Measurements from ENCODE around the gene KLHL36.
A peak's percentile ranks its signal among the peaks of the same experiment; 100 is the strongest.
"Not testable (repeated sequence)": the region's sequence is repeated elsewhere in the genome, so short reads cannot be mapped to it uniquely, and the experiment has no call there.

KLHL36 gene

GRCh38 chr16:84614968-84615813 lies 33.1 kb upstream of the KLHL36 start:
- H3K4me3 ChIP-seq (replicated peaks; ENCODE audit: low read depth, low read length): peak overlapping the region; percentile 74
- no peak for DNase-seq (ENCODE audit: extremely low read depth, low read depth)
- no peak for TF ChIP-seq CTCF (IDR thresholded peaks at IDR 0.05; ENCODE audit: low read depth, low read length, missing control alignments)

- DNase-seq (ENCODE audit: extremely low read depth, low read depth): no peak
- no peak for TF ChIP-seq CTCF (IDR thresholded peaks at IDR 0.05; ENCODE audit: low read depth, low read length, missing control alignments)
- peak overlapping the region; percentile 74 for H3K4me3 ChIP-seq (replicated peaks; ENCODE audit: low read depth, low read length)
These were observed 31.8 kb upstream of the KLHL36 start for GRCh38 chr16:84616515-84616914.

- no peak for TF ChIP-seq CTCF (IDR thresholded peaks at IDR 0.05; ENCODE audit: low read depth, low read length, missing control alignments)
- no peak for DNase-seq (ENCODE audit: extremely low read depth, low read depth)
- peak overlapping the region; percentile 74 for H3K4me3 ChIP-seq (replicated peaks; ENCODE audit: low read depth, low read length)
These were observed 31.1 kb upstream of the KLHL36 start for GRCh38 chr16:84617041-84617790.

- no peak for TF ChIP-seq CTCF (IDR thresholded peaks at IDR 0.05; ENCODE audit: low read depth, low read length, missing control alignments)
These were observed 30.3 kb upstream of the KLHL36 start, which contains the start of gene COTL1 for GRCh38 chr16:84617791-84618580. Gene COTL1 (minus strand): TSS chr16:84618078. CDS start chr16:84617914, 164 bp downstream.

GRCh38 chr16:84618581-84619460 lies 29.5 kb upstream of the KLHL36 start:
- TF ChIP-seq CTCF (IDR thresholded peaks at IDR 0.05; ENCODE audit: low read depth, low read length, missing control alignments): no peak
- DNase-seq (ENCODE audit: extremely low read depth, low read depth): peak; percentile 78

More at GRCh38 chr16:84617791-84618580, 30.3 kb upstream of the KLHL36 start, which contains the start of gene COTL1:
- DNase-seq (ENCODE audit: extremely low read depth, low read depth): peak; percentile 90
- peak within 1 kb of the TSS; percentile 74 for H3K4me3 ChIP-seq (replicated peaks; ENCODE audit: low read depth, low read length)

GRCh38 chr16:84620913-84621312 lies 27.4 kb upstream of the KLHL36 start:
- not testable (repeated sequence) for H3K4me3 ChIP-seq (replicated peaks; ENCODE audit: low read depth, low read length); DNase-seq (ENCODE audit: extremely low read depth, low read depth)

More at GRCh38 chr16:84618581-84619460, 29.5 kb upstream of the KLHL36 start:
- peak overlapping the region; percentile 18; the same call in 1 of the 2 replicates for H3K4me3 ChIP-seq (replicated peaks; ENCODE audit: low read depth, low read length)
